ENCODE measurements around the gene CLDN14.

GRCh38 chr21:36499578-36500471 lies 19.9 kb upstream of the CLDN14 start:
- TF ChIP-seq CTCF (IDR thresholded peaks at IDR 0.05; ENCODE audit: poor library complexity) = no peak
- TF ChIP-seq EZH2 (IDR thresholded peaks at IDR 0.05; ENCODE audit: borderline replicate concordance) = no peak
